ENCODE results near the gene SMDT1.

The SMDT1 gene, protein sequence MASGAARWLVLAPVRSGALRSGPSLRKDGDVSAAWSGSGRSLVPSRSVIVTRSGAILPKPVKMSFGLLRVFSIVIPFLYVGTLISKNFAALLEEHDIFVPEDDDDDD

DNA sequence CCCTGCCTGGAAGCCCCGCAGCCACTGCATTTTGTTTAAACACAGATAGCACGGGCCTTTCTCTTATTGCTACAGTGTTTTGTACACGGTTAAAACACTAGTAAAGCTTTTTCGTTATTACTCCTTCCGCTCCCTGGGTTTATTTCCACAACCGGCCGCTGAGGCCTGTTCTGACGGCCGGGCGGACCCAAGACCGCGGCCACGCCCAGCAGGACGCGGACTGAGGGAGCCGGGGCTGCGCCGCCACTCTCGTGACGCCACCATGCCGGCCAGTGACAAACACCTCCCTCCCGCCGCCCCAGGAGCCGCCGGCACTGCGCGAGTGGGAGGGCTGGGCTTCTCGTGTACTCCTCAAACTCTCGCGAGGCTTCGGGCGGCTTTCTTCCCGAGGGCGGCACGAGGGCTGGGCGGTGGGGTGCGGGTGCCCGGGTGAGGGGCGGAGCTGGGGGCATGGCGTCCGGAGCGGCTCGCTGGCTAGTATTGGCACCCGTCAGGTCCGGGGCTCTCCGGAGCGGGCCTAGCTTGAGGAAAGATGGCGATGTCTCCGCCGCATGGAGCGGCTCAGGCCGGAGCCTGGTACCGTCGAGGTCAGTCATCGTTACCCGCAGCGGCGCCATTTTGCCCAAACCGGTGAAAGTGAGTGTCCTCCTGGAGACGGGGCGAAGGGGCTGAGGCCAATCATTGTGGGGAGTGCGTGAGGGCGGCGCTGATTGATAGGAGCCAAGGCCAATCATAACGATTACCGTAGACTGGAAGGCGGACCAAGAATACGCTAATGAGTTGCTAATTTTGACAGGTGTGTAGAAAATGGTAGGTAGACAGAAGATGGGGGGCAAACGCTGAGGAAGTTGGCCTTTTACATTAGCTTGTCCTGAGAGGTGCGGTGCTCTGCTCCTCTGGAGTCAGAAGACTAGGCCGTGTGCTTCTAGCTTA lies at the start of gene SMDT1:
Gene SMDT1, plus strand, starts transcription at position 382 of the 933 bp plus-strand sequence. Its CDS starts 69 bp downstream, at position 451.
- DNase-seq (ENCODE audit: insufficient read length, low spot score) (peak; percentile 94), FAIRE-seq (peak; percentile 100)

DNA sequence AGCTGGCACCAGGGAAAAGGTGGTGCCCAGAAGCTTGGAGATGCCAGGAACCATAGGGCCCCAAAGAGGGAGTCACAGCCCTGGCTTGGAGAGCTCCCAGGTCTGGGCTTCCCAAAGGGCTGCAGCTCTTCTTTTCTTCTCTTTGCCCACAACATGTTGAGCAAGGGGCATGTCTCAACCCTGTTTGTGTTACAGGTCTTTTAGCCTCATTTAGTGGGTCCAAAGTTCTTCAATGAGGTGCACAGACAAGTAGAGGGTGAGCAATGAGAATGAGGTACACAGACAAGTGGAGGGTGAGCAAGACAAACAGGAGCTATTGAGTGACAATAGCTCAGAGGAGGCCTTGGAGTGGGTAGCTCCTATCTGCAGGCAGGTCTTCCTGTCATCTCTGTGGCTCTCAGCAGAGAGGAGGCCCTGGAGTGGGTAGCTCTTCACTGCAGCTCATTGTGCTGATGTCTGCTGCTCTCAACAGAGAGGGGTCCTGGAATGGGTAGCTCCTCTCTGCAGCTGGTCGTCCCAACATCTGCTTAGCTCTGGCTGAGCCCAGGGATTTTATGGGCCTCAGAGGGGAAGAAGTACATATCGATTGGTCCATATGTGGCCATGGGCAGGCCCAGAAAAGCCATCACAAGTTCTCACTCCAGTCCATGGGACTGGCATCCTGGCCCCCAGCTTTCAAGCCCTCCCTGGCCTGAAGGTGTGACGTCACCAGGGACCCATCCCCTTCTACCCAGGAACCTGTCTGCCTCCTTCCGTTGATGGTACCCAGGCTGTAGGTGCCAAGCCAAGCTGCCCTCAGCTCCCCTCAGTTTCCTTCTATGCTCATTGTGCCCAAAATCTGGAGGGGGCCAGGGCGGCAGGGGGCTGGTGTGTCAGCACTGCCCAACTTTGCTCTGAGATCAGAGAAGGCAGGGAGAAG lies 46.0 kb upstream of the SMDT1 start:
- no peak for FAIRE-seq
- DNase-seq (ENCODE audit: insufficient read length, low spot score): no peak

DNA sequence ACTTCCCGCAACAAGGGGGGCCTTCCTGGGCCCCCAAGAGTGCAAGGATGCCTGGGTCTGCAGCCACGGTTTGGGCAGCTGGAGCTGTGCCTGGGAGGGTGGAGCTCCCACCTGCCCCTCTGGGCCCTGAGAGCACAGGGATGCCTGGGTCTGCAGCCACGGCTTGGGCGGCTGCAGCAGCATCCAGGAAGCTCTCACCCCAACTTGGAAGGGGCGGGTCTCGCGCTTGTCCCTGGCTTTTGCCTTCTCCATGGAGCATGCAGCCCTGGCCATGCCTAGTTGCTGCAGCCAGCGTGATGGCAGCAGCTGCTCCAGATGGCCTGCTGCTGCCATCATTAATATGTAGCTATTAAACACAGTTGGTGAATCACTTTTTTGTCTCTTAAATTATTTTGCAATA lies 44.2 kb upstream of the SMDT1 start:
- FAIRE-seq: no peak
- DNase-seq (ENCODE audit: insufficient read length, low spot score): no peak

DNA sequence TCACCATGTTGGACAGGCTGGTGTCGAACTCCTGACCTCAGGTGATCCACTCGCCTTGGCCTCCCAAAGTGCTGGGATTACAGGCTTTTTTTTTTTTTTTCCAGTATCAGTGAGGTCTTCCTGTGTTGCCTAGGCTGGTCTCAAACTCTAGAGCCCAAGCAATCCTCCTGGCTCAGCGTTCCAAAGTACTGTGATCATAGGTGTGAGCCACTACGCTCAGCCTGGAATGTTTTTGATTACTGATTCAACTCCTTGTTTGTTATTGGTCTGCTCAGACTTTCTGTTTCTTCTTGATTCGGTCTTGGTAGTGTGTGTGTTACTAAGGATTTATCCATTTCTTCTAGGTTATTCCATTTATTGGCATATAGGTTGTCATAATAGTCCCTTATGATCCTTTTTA lies 40.2 kb upstream of the SMDT1 start:
- no peak for FAIRE-seq
- DNase-seq (ENCODE audit: insufficient read length, low spot score): no peak

DNA sequence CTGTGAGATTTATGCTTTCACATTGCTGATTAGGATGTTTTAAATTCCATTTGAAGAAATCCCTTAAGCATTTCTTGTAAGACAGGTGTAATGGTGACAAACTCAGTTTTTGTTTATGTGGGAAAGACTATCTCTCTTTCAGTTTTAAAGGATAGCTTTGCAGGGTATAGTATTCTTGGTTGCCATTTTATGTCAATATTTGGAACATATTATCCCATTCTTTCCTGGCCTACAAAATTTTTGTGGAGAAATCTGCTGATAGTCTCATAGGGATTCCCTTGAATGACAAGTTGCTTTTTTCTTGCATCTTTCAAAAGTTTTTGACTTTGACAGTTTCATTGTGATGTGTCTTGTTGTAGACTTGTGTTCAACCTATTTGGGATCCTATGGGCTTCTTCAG lies 37.7 kb upstream of the SMDT1 start:
- no peak for FAIRE-seq
- DNase-seq (ENCODE audit: insufficient read length, low spot score): no peak

DNA sequence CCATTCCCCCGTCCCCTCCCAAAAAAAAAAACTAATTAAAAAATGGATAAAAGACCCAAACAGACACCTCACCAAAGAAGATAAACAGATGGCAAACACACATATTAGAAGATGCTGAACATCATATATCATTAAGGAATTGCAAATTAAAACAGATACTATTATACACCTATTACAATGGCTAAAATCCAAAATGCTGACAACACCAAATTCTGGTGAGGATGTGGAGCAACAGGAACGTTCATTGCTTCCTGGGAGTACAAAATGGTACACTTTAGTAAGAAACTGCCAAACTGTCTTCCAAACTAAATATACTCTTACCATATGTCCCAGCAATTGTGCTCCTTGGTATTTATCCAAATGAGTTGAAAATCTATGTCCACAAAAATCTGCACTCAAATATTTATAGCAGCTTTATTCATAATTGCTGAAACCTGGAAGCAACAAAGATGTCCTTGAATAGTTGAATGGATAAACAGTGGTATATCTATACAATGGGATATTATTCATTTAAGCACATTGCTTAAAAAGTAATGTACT lies 28.8 kb upstream of the SMDT1 start:
- FAIRE-seq (no peak), DNase-seq (ENCODE audit: insufficient read length, low spot score) (no peak)

GRCh38 chr22:42052765-42053164 lies 26.7 kb upstream of the SMDT1 start:
- DNase-seq (ENCODE audit: insufficient read length, low spot score) (no peak), FAIRE-seq (no peak)

GRCh38 chr22:42056757-42057511 lies 22.6 kb upstream of the SMDT1 start:
- FAIRE-seq: no peak
- no peak for DNase-seq (ENCODE audit: insufficient read length, low spot score)

- FAIRE-seq (no peak), DNase-seq (ENCODE audit: insufficient read length, low spot score) (no peak)
Measured at GRCh38 chr22:42060489-42060888, 19.0 kb upstream of the SMDT1 start.

GRCh38 chr22:42061041-42061440 lies 18.5 kb upstream of the SMDT1 start:
- FAIRE-seq (no peak), DNase-seq (ENCODE audit: insufficient read length, low spot score) (no peak)

DNA sequence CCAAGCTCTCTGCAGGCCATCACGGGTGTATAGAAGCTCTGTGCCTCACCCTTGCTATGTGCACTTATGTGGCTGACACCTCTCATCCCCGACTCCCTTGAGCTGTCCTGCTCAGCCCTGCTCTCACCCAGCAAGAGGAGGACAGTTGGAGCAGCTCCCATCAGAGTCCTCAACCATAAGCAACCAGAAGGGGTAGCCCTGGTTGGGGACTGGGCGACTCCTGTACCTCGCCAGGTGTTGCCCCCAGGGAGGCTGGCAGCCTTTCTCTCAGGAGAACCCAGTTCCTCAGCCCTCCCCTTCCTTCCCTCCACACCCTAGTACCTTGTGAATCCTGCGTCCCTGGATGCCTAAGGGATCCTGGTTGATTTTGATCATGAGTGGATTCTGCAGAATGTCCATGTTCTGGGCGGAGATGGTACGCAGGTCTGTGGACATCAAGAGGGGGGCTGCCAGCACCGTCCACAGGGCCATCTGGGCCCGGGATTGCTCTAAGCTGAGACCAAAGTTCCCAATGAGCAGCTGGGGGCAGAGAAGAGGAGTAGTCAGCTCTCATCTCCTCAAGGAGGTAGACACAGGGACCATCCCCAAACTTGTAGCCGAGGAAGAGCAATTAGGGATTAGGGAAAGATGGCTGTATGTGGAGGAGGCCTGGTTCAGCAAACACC lies 16.9 kb upstream of the SMDT1 start:
- DNase-seq (ENCODE audit: insufficient read length, low spot score) (no peak), FAIRE-seq (no peak)

- FAIRE-seq: no peak
Measured at GRCh38 chr22:42064629-42065028, 14.9 kb upstream of the SMDT1 start.

GRCh38 chr22:42065438-42066125 lies 13.9 kb upstream of the SMDT1 start:
- FAIRE-seq (no peak), DNase-seq (ENCODE audit: insufficient read length, low spot score) (no peak)

More at GRCh38 chr22:42064629-42065028, 14.9 kb upstream of the SMDT1 start:
- no peak for DNase-seq (ENCODE audit: insufficient read length, low spot score)

DNA sequence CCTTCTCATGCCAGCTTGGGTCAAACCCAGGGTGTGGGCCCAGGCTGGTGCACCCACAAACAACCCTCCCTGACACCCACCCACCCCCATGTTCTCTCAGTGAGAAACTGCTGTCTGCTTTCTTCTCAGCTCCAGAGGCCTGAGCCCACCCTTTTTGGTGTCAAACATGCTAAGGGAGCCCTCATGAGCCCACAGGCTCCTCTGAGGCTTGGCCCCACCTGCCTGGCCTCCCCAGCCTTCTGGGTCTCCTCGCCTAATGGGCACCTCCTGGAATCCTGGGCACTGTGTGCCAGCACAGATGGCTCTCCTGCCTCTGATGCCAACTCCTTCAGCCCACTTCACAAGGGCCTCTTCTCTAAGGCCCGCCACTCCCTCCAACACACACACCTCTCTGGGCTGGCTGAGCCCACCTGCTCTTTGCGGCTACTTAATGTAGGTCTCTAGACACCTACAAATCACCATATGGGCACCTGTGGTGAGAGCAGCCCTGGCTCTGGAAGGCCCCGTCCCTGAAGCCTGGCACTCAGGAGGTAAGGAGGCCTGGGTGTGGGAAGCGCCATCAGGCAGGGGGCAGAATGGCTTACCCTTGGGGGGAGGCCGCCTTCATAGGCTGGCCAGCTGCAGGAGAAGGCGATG lies 13.3 kb upstream of the SMDT1 start:
- FAIRE-seq: no peak

GRCh38 chr22:42066937-42067336 lies 12.6 kb upstream of the SMDT1 start:
- DNase-seq (ENCODE audit: insufficient read length, low spot score) (no peak), FAIRE-seq (no peak)

More for the DNA sequence above, 13.3 kb upstream of the SMDT1 start:
- no peak for DNase-seq (ENCODE audit: insufficient read length, low spot score)

DNA sequence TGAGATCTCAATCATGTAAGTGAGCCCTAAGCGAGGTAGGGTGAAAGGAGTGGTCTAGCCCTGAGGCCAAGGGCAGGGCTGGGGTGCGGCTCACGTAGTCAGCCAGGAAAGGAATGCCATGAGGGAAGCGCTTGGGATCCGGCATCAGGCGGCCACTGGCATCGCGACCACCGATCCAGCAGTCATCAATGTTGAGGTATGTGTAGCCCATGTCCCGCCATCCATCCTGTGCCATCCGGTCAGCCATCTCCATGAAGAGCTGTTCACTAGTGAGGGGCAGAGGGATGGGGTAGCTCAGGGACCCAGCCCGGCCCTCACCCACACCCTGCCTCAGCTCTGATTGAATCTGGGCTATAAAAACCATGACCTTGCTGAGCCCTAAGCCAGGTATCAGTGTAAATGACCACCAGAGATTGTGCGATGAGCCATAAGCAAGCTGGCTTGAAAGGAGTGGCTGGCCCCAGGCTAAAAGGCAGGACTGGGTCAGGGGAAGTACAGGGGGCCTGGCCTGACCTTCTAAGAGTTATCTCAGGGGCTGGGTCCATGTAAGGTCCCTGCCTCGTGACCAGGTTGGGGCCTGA lies 11.7 kb upstream of the SMDT1 start:
- DNase-seq (ENCODE audit: insufficient read length, low spot score) (no peak), FAIRE-seq (no peak)

DNA sequence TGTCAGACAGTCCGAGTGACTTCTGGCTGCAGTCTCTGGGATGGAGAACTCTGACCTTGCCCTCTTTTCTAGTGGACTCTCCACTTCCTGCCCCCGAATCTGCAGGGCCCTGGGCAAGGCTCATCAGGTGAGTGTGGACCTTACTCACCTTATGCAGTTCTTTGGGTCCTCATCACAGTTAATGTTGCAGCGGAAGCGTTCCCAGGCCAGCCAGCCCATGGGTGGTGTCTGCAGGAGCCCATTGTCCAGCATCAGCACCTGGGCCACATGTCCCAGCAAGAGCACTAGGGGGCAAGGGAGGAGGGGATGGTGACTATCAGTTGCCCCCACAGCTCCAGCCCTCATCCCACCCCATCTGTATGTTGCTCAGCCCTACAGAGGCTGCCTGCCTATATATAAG lies 11.2 kb upstream of the SMDT1 start:
- DNase-seq (ENCODE audit: insufficient read length, low spot score) (no peak), FAIRE-seq (no peak)

GRCh38 chr22:42069801-42070516 lies 9.5 kb upstream of the SMDT1 start:
- FAIRE-seq (no peak), DNase-seq (ENCODE audit: insufficient read length, low spot score) (peak; percentile 43)
